Putamen (tissue), 1 donor: ENCODE measurements around the gene ITGB3.

Experiments used
- DNase-seq: peaks from one replicate; pipeline ENCODE4 v3.0.0-alpha.2; 2016; ENCODE audit warnings: low spot score

ITGB3 gene

GRCh38 chr17:47338026-47338425 lies 84.4 kb downstream of the ITGB3 start:
- no peak for DNase-seq

- no peak for DNase-seq
These were observed 99.2 kb downstream of the ITGB3 start for GRCh38 chr17:47352848-47353247.

GRCh38 chr17:47358652-47359051 lies 105.0 kb downstream of the ITGB3 start:
- no peak for DNase-seq
